ENCODE data around the gene NUMB.

- TF ChIP-seq POLR2A (IDR thresholded peaks at IDR 0.05) (no peak), CTCF (IDR thresholded peaks at IDR 0.05) (no peak)
Measured at GRCh38 chr14:73259837-73260236, 198.5 kb downstream of the NUMB start.

Measured in suprapubic skin (tissue), 3 donors.